H1 (cell line): ENCODE results near the gene JAG2. TPM values are rescaled to one million over a fixed set of nuclear protein-coding genes. Genes with fewer than 3 reads are reported as not detected.

ENCODE experiments used
- CTCF ChIA-PET: fragments of 300-600 bp; sonication (Branson Sonifier 250); formaldehyde crosslinking; loops from one replicate; lab custom pipeline; 2021; ENCODE audit not compliant: partially characterized antibody; lab: Charles Lee
- POLR2A ChIA-PET: fragments of 300-600 bp; sonication (Branson Sonifier 250); formaldehyde crosslinking; loops from one replicate; lab custom pipeline; 2021; ENCODE audit warnings: inconsistent platforms; ENCODE audit not compliant: partially characterized antibody; lab: Charles Lee
- DNase-seq, 2 experiments: peaks; one replicate each; pipeline versions ENCODE4 v3.0.0 to v3.0.0-alpha.2; 2010 to 2022; ENCODE audit warnings: low spot score in 2 of 2, low read depth in 1 of 2, mixed read lengths in 1 of 2
- FAIRE-seq: peaks from 2 replicates; lab custom pipeline; 2011; peaks lifted over from hg19 to GRCh38; lab: Jason Lieb, UNC
- H2AFZ ChIP-seq: 2 replicates; pipeline ENCODE4 v1.8.1; 2012; ENCODE audit warnings: low read length, inconsistent platforms
- H2AK5ac ChIP-seq: 2 replicates; pipeline ENCODE4 v1.6.1; 2013; ENCODE audit warnings: low read depth, low read length
- H2BK120ac ChIP-seq: replicated peaks from 2 replicates; pipeline ENCODE3; 2013; ENCODE audit warnings: low read depth, low read length, inconsistent platforms
- H2BK12ac ChIP-seq: 2 replicates; pipeline ENCODE4 v1.6.1; 2013; ENCODE audit warnings: low read depth, low read length
- H2BK15ac ChIP-seq: 2 replicates; pipeline ENCODE4 v1.6.1; 2013; ENCODE audit warnings: low read length
- H2BK20ac ChIP-seq: 2 replicates; pipeline ENCODE4 v1.6.1; 2013; ENCODE audit warnings: low read length
- H2BK5ac ChIP-seq: 2 replicates; pipeline ENCODE4 v1.6.1; 2013; ENCODE audit warnings: low read depth, low read length
- H3K14ac ChIP-seq: 2 replicates; pipeline ENCODE4 v1.6.1; 2013; ENCODE audit warnings: inconsistent platforms; ENCODE audit not compliant: insufficient read length
- H3K18ac ChIP-seq: 2 replicates; pipeline ENCODE4 v1.6.1; 2013; ENCODE audit warnings: low read length; ENCODE audit errors: extremely low read depth
- H3K23ac ChIP-seq: 2 replicates; pipeline ENCODE4 v1.6.1; 2013; ENCODE audit warnings: inconsistent platforms; ENCODE audit not compliant: insufficient read length
- H3K23me2 ChIP-seq: 2 replicates; pipeline ENCODE4 v1.6.1; 2013; ENCODE audit warnings: low read depth, low read length
- H3K27ac ChIP-seq: 2 replicates; pipeline ENCODE4 v1.6.1; 2011; ENCODE audit warnings: low read depth, low read length, inconsistent platforms
- H3K27me3 ChIP-seq, 4 experiments: replicated peaks in 1 of 4; 1 replicate in 1 of 4; 2 replicates in 3 of 4; pipeline versions ENCODE4 v1.6.1 to v1.8.1; 2011 to 2013; ENCODE audit warnings: low read length in 3 of 4, mild to moderate bottlenecking in 3 of 4, inconsistent platforms in 2 of 4, mixed read lengths in 2 of 4, moderate library complexity in 1 of 4; ENCODE audit not compliant: control insufficient read depth in 3 of 4, insufficient read depth in 3 of 4; ENCODE audit errors: extremely low read depth in 1 of 4
- H3K36me3 ChIP-seq, 4 experiments: 2 replicates each; pipeline versions ENCODE4 v1.6.1 to v1.8.1; 2011 to 2013; ENCODE audit warnings: mild to moderate bottlenecking in 4 of 4, low read length in 3 of 4, moderate library complexity in 2 of 4, control low read depth in 1 of 4, inconsistent platforms in 1 of 4; ENCODE audit not compliant: insufficient read depth in 4 of 4, control insufficient read depth in 2 of 4
- H3K4ac ChIP-seq: replicated peaks from 2 replicates; pipeline ENCODE3; 2013; ENCODE audit warnings: low read length, low read depth, mixed read lengths, inconsistent platforms; ENCODE audit not compliant: insufficient read length
- H3K4me1 ChIP-seq, 4 experiments: replicated peaks in 1 of 4; 1 replicate in 1 of 4; 2 replicates in 3 of 4; pipeline versions ENCODE4 v1.6.1 to v1.8.1; 2011 to 2013; ENCODE audit warnings: low read length in 3 of 4, inconsistent platforms in 2 of 4, mixed read lengths in 1 of 4; ENCODE audit not compliant: insufficient read depth in 4 of 4, control insufficient read depth in 3 of 4
- H3K4me2 ChIP-seq, 2 experiments: 2 replicates each; pipeline versions ENCODE4 v1.6.1 to v1.8.1; 2011 to 2013; ENCODE audit warnings: low read depth in 2 of 2, low read length in 2 of 2, control low read depth in 1 of 2, inconsistent platforms in 1 of 2, mild to moderate bottlenecking in 1 of 2; ENCODE audit not compliant: insufficient read depth in 1 of 2
- H3K4me3 ChIP-seq, 4 experiments: fragments of 200-600, 300-600 bp in 1 of 4; sonication (generic), shearing (Covaris generic), sonication (Bioruptor Twin) in 1 of 4; 2 replicates each; pipeline versions ENCODE4 v1.5.1 to v1.8.1; 2011 to 2016; ENCODE audit warnings: low read length in 4 of 4, low read depth in 3 of 4, control low read depth in 2 of 4, inconsistent platforms in 2 of 4, mild to moderate bottlenecking in 2 of 4, mixed read lengths in 1 of 4, moderate library complexity in 1 of 4; ENCODE audit not compliant: insufficient read depth in 2 of 4; ENCODE audit errors: extremely low read depth in 1 of 4
- H3K56ac ChIP-seq: replicated peaks from 2 replicates; pipeline ENCODE3; 2013; ENCODE audit warnings: low read depth, mild to moderate bottlenecking, mixed read lengths, low read length, inconsistent platforms; ENCODE audit not compliant: insufficient read length
- H3K79me1 ChIP-seq: 2 replicates; pipeline ENCODE4 v1.6.1; 2013; ENCODE audit warnings: low read depth, low read length, control low read depth
- H3K79me2 ChIP-seq, 2 experiments: 2 replicates each; pipeline versions ENCODE4 v1.6.1 to v1.8.1; 2012 to 2013; ENCODE audit warnings: low read length in 2 of 2, mild to moderate bottlenecking in 2 of 2, inconsistent platforms in 1 of 2; ENCODE audit not compliant: insufficient read depth in 2 of 2, control insufficient read depth in 1 of 2
- H3K9ac ChIP-seq, 4 experiments: replicated peaks in 1 of 4; 1 replicate in 1 of 4; 2 replicates in 3 of 4; pipeline versions ENCODE4 v1.6.1 to v1.8.1; 2011 to 2013; ENCODE audit warnings: low read depth in 3 of 4, low read length in 3 of 4, control low read depth in 2 of 4, mild to moderate bottlenecking in 2 of 4, moderate library complexity in 2 of 4, inconsistent platforms in 1 of 4; ENCODE audit errors: extremely low read depth in 1 of 4
- H3K9me3 ChIP-seq, 2 experiments: 2 replicates each; pipeline versions ENCODE4 v1.6.1 to v1.8.1; 2012 to 2013; ENCODE audit warnings: mild to moderate bottlenecking in 2 of 2, moderate library complexity in 2 of 2, control low read depth in 1 of 2, inconsistent platforms in 1 of 2, low read depth in 1 of 2, low read length in 1 of 2, mixed read lengths in 1 of 2; ENCODE audit not compliant: insufficient read depth in 2 of 2
- H4K20me1 ChIP-seq, 2 experiments: replicated peaks in 1 of 2; 2 replicates each; pipeline versions ENCODE3 to v1.8.1; 2011 to 2013; ENCODE audit warnings: inconsistent platforms in 2 of 2, low read length in 2 of 2, mild to moderate bottlenecking in 1 of 2; ENCODE audit not compliant: insufficient read depth in 2 of 2, control insufficient read depth in 1 of 2
- H4K5ac ChIP-seq: 2 replicates; pipeline ENCODE4 v1.6.1; 2013; ENCODE audit warnings: low read length, low read depth, mixed read lengths, inconsistent platforms; ENCODE audit not compliant: insufficient read length
- H4K8ac ChIP-seq: 2 replicates; pipeline ENCODE4 v1.8.0; 2013; ENCODE audit warnings: mild to moderate bottlenecking, moderate library complexity, low read length, inconsistent platforms; ENCODE audit not compliant: insufficient read depth; ENCODE audit errors: extremely low read depth
- H4K91ac ChIP-seq: replicated peaks from 2 replicates; pipeline ENCODE3; 2013; ENCODE audit warnings: low read length, mixed read lengths, inconsistent platforms; ENCODE audit not compliant: insufficient read length
- BRCA1 ChIP-seq: IDR thresholded peaks from 2 replicates; pipeline ENCODE4 v1.6.1; 2012; ENCODE audit warnings: low read depth, low read length, improper control_type of control experiment
- CHD2 ChIP-seq: IDR thresholded peaks from 2 replicates; pipeline ENCODE4 v1.6.1; 2012; ENCODE audit warnings: low read length, improper control_type of control experiment
- CREB1 ChIP-seq: IDR thresholded peaks from 2 replicates; pipeline ENCODE4 v1.6.1; 2012; ENCODE audit warnings: inconsistent platforms
- CTBP2 ChIP-seq: IDR thresholded peaks from 2 replicates; pipeline ENCODE4 v1.7.0; 2011; ENCODE audit warnings: borderline replicate concordance, mild to moderate bottlenecking, moderate library complexity, mixed read lengths, low read length; ENCODE audit not compliant: insufficient read depth, insufficient read length
- EZH2 ChIP-seq: fragments of 200-600 bp; sonication (generic); IDR thresholded peaks from 2 replicates; pipeline ENCODE4 v1.7.1; 2012; ENCODE audit warnings: low read depth, mild to moderate bottlenecking, moderate library complexity, low read length, inconsistent platforms; ENCODE audit not compliant: severe bottlenecking
- GTF2F1 ChIP-seq: IDR thresholded peaks from 2 replicates; pipeline ENCODE4 v1.6.1; 2012; ENCODE audit warnings: low read depth, low read length, improper control_type of control experiment, borderline replicate concordance
- KDM1A ChIP-seq: fragments of 200-600, 300-600 bp; sonication (generic); IDR thresholded peaks from 2 replicates; pipeline ENCODE4 v1.7.1; 2016; ENCODE audit warnings: mild to moderate bottlenecking, low read length, borderline replicate concordance
- SIX5 ChIP-seq: IDR thresholded peaks from 2 replicates; pipeline ENCODE4 v1.6.1; 2011; ENCODE audit warnings: mild to moderate bottlenecking, low read depth, low read length
- TBP ChIP-seq: IDR thresholded peaks from 2 replicates; pipeline ENCODE4 v1.6.1; 2011; ENCODE audit warnings: low read depth, low read length, improper control_type of control experiment
- WGBS, 2 experiments: shearing (Covaris generic) in 1 of 2; methylation state at CpG; one replicate each; pipeline versions ENCODE4 v1.1.6 to v1.1.7; 2013 to 2015; ENCODE audit warnings: low lambda C conversion rate in 2 of 2, mixed read lengths in 2 of 2, inconsistent platforms in 1 of 2, low coverage in 1 of 2, missing lambda C conversion rate in 1 of 2; ENCODE audit not compliant: insufficient replicate concordance in 2 of 2, insufficient coverage in 1 of 2, insufficient read length in 1 of 2; ENCODE audit errors: extremely low coverage in 1 of 2, missing lambda C conversion rate in 1 of 2; 5-methylcytosine and 5-hydroxymethylcytosine counted together
- polyA plus RNA-seq, 7 experiments: library from polyadenylated mRNA; depleted of rRNA in 3 of 7; stranded (reverse) in 5 of 7; unstranded in 2 of 7; fragments of >200 nt in 5 of 7; fragments of 200-250 nt in 2 of 7; gene quantifications; 1 replicate in 5 of 7; 2 replicates in 1 of 7; 4 replicates in 1 of 7; pipeline versions ENCODE4 v1.2.1 to v1.2.3, GENCODE V29; 2011 to 2013; ENCODE audit warnings: missing spikeins in 2 of 7, mixed read lengths in 2 of 7
- total RNA-seq: library from RNA; stranded (reverse); fragmentation: NEBNext Ultra II Directional; extraction: Animal tissue kit (Norgen Biotek cat#: 25700); gene quantifications from 2 replicates; pipeline ENCODE4 v1.2.1, GENCODE V29; 2021
- TF ChIP-seq, protein P1 (sequence below): IDR thresholded peaks from 2 replicates; pipeline ENCODE4 v1.6.1; 2012; ENCODE audit warnings: inconsistent platforms
- TF ChIP-seq, protein P2 (sequence below): IDR thresholded peaks from 2 replicates; pipeline ENCODE4 v1.6.1; 2011; ENCODE audit warnings: low read depth, mild to moderate bottlenecking, low read length; ENCODE audit not compliant: insufficient read depth
- TF ChIP-seq, protein P3 (sequence below): IDR thresholded peaks from 2 replicates; pipeline ENCODE4 v1.6.1; 2011; ENCODE audit warnings: low read length, improper control_type of control experiment

The JAG2 gene
- total and polyA plus RNA-seq, 2 of the 8 experiments (the other 6 are each of a cell fraction or from before 2014, with no cell fraction given), result 2.8 to 6.2 TPM

DNA sequence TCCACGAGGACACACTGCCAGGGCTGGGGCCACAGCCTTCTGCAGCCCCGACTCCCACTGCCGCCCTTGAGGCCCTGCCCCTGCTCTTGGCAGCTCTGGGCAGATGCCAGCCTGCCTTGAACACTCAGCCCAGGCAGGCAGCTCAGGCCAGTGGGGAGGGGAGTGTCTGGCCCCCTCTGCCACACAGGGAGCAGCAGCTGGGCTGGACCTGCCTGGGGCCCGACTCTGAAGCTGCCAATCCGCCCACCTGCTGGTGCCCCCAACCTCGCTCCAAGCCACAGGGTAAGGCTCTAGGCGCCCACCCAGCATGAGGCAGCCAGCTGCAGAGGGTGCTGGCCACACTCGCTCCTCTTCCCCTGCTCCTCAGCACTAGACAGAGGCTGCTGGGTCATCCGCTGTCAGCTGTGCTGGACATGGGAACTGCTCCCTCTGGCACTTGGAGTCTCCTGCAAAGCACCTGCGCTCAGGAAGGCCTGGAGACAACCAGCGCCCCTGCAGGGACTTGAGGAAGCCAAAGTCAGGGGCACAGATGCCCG, 37.2 kb upstream of the JAG2 start:
- Histone ChIP-seq H3K4ac (no peak overlapping the region), H3K36me3 (no peaks in the 10 kb centered on the region), H3K4me2 (no peak overlapping the region), H3K23ac (no peak overlapping the region), H4K20me1 (peaks cover 3 to 10% of the 10 kb centered on the region in 2 experiments), H3K56ac (no peak overlapping the region), H4K8ac (no peak overlapping the region; the same call in 1 of the 2 replicates), H3K27ac (no peak overlapping the region), H3K18ac (no peak overlapping the region), H3K14ac (no peak overlapping the region), H3K23me2 (no peaks in the 10 kb centered on the region), H2BK20ac (no peak overlapping the region), H3K9ac (no peak overlapping the region), H3K79me1 (no peaks in the 10 kb centered on the region), H2AFZ (no peak overlapping the region), H3K79me2 (no peaks in the 10 kb centered on the region), H4K5ac (no peak overlapping the region), H3K4me3 (no peak overlapping the region), H2BK12ac (no peak overlapping the region), H2BK120ac (no peak overlapping the region), H4K91ac (no peak overlapping the region), H3K27me3 (peaks cover 0 to 2% (median 0%) of the 10 kb centered on the region in 4 experiments; a peak in 2 of 7 replicates), H3K4me1 (peaks cover 0 to 10% (median 1%) of the 10 kb centered on the region in 4 experiments; a peak in 3 of 7 replicates), H2BK15ac (no peak overlapping the region), H3K9me3 (no peaks in the 10 kb centered on the region), H2AK5ac (no peak overlapping the region), H2BK5ac (0 out of 2 replicates have a peak overlapping the region, but pooled peaks have one; percentile 35)
- FAIRE-seq (no peak), DNase-seq (no peak)
- ChIA-PET POLR2A (no interaction called here), CTCF (interaction anchor here (0.7 to 2.5 kb wide), 8 partner anchors 16 to 588 kb away, joined by 3 to 6 read pairs (median 4); no protein-coding TSS in a partner anchor)
- whole genome bisulfite sequencing, 2 experiments, result 66% methylated on average over 9 of the region's 12 CpGs; no CpG with 5 or more reads in 1 of the 2 experiments
- no peak for TF ChIP-seq GTF2F1
- TF ChIP-seq TBP, result no peak
- TF ChIP-seq KDM1A, result no peak
- TF ChIP-seq, protein P1, sequence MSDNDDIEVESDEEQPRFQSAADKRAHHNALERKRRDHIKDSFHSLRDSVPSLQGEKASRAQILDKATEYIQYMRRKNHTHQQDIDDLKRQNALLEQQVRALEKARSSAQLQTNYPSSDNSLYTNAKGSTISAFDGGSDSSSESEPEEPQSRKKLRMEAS, result no peak
- no peak for TF ChIP-seq CHD2
- TF ChIP-seq, protein P2, sequence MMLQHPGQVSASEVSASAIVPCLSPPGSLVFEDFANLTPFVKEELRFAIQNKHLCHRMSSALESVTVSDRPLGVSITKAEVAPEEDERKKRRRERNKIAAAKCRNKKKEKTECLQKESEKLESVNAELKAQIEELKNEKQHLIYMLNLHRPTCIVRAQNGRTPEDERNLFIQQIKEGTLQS, result no peak
- no peak for TF ChIP-seq BRCA1
- TF ChIP-seq CREB1, result no peak
- TF ChIP-seq EZH2, result no peak
- no peak for TF ChIP-seq SIX5
- no peak for TF ChIP-seq CTBP2
- TF ChIP-seq, protein P3, sequence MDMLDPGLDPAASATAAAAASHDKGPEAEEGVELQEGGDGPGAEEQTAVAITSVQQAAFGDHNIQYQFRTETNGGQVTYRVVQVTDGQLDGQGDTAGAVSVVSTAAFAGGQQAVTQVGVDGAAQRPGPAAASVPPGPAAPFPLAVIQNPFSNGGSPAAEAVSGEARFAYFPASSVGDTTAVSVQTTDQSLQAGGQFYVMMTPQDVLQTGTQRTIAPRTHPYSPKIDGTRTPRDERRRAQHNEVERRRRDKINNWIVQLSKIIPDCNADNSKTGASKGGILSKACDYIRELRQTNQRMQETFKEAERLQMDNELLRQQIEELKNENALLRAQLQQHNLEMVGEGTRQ, result no peak
